OCI-LY3 (cell line): ENCODE results near the gene RGS9.

Experiments used
- CTCF ChIP-seq: fragments of 200-600, 300-600 bp; sonication (generic); IDR thresholded peaks from 2 replicates; pipeline ENCODE4 v1.5.1; 2014; ENCODE audit warnings: antibody characterized with exemption, low read length, low read depth
- EZH2phosphoT487 ChIP-seq: fragments of 200-600 bp; shearing (Covaris generic); IDR thresholded peaks from 2 replicates; pipeline ENCODE4 v1.6.1; 2018; ENCODE audit warnings: antibody characterized with exemption, mixed run types, low read depth

- no peak for TF ChIP-seq CTCF
- TF ChIP-seq EZH2phosphoT487: no peak
These were observed 29.6 kb downstream of the RGS9 start for GRCh38 chr17:65166787-65167186.
